Heart left ventricle (tissue), 16 donors: ENCODE data around the gene FCGR3B. TPM values are rescaled to one million over a fixed set of nuclear protein-coding genes. Genes with fewer than 3 reads are reported as not detected.
"Not testable (repeated sequence)": the region's sequence is repeated elsewhere in the genome, so short reads cannot be mapped to it uniquely, and the experiment has no call there.

Experiments
- ATAC-seq, 4 donors: fragments of 200-7000 bp; cut with Tn5 transposase; one replicate each; pipeline ENCODE4 v1.9.1; 2020 to 2022; ENCODE audit warnings: moderate library complexity in 4 of 4, mild to moderate bottlenecking in 3 of 4, moderate number of reproducible peaks in 1 of 4
- DNase-seq, 5 donors: peaks; one replicate each; pipeline ENCODE4 v3.0.0-alpha.2; 2020
- H3K27ac ChIP-seq, 12 donors: fragments of 200-600 bp; sonication (generic) in 4 of 12; one replicate each; pipeline versions ENCODE4 v1.5.0 to v1.8.0; 2016 to 2022; ENCODE audit warnings: mild to moderate bottlenecking in 2 of 12
- H3K27me3 ChIP-seq, 9 donors: fragments of 200-600 bp; sonication (generic) in 2 of 9; one replicate each; pipeline versions ENCODE4 v1.5.1 to v1.8.0; 2016 to 2022; ENCODE audit warnings: mild to moderate bottlenecking in 3 of 9
- H3K36me3 ChIP-seq, 9 donors: fragments of 200-600 bp; sonication (generic) in 2 of 9; one replicate each; pipeline versions ENCODE4 v1.5.0 to v1.8.0; 2018 to 2022; ENCODE audit warnings: mild to moderate bottlenecking in 2 of 9
- H3K4me1 ChIP-seq, 12 donors: fragments of 200-600 bp; sonication (generic) in 4 of 12; one replicate each; pipeline versions ENCODE4 v1.5.0 to v1.8.0; 2016 to 2022; ENCODE audit warnings: mild to moderate bottlenecking in 3 of 12
- H3K4me3 ChIP-seq, 12 donors: fragments of 200-600 bp; sonication (generic) in 4 of 12; one replicate each; pipeline versions ENCODE4 v1.5.0 to v1.8.0; 2017 to 2022; ENCODE audit warnings: mild to moderate bottlenecking in 9 of 12, moderate library complexity in 4 of 12
- H3K9me3 ChIP-seq, 12 donors: fragments of 200-600 bp; sonication (generic) in 4 of 12; one replicate each; pipeline versions ENCODE4 v1.5.0 to v1.8.0; 2016 to 2022; ENCODE audit warnings: mild to moderate bottlenecking in 1 of 12
- WGBS, 4 donors: extraction: QIAGEN DNeasy Blood & Tissue Kit in 2 of 4; methylation state at CpG; one replicate each; pipeline versions ENCODE4 v1.1.5 to v1.1.7; 2013 to 2018; 5-methylcytosine and 5-hydroxymethylcytosine counted together
- intact Hi-C, 10 donors: fragments of 100-400 bp; cut with DNase I; formaldehyde crosslinking; loops; one replicate each; pipeline versions ENCODE4 v1.11.1 to v1.14.2; 2022
- polyA plus RNA-seq, 2 donors: library from polyadenylated mRNA; stranded (reverse); fragments of 200-250 nt; gene quantifications; one replicate each; pipeline ENCODE4 v1.2.3, GENCODE V29; 2013
- total RNA-seq, 9 donors: library from RNA; depleted of rRNA in 2 of 9; stranded (reverse); fragments of >200 nt in 2 of 9; fragmentation: NEBNext Ultra II Directional in 3 of 9; extraction: Animal tissue kit (Norgen Biotek cat#: 25700) in 3 of 9; gene quantifications; one replicate each; pipeline versions ENCODE4 v1.1.0 to v1.2.4, GENCODE V29; 2016 to 2023
- donor health status: ischemic (EF 13 %, LVEDD 7.1; RV severe dilation, severe dysfunction).
- donor health status: healthy with polysubstance abuse.
- donor health status: DM: no; HTN: yes; CAD: no.
- donor health status: DM: no; HTN: no; CAD: no.
- donor health status: ischemic (EF 25% LVEDD 6.9; RV normal size, moderate dysfunction).
- donor health status: ischemic (EF 25% LVEDD 5.7; RV mildly dilated, moderate dysfunction).
- donor health status: healthy.
- donor health status: DM: yes; HTN: yes; CAD: no.
- donor health status: ischemic (EF 35%, LVEDD 5.7; RV mildly dilated, moderate dysfunction).
- donor health status: nonischemic (EF 11% LVEDD 7.7; RV severe dilation, severe dysfunction).
- donor health status: DM: yes; HTN: yes; CAD: no.
- donor health status: PGD.
- donor health status: ischemic (EF 29% LVEDD 5.4; RV normal size, mild dysfunction).
- donor health status: nonischemic (EF 23%, LVEDD 6.1; RV moderate dilation, normal function).

Gene FCGR3B
- total and polyA plus RNA-seq, 11 donors = 0.15 to 12.7 (median 1.7) TPM

DNA sequence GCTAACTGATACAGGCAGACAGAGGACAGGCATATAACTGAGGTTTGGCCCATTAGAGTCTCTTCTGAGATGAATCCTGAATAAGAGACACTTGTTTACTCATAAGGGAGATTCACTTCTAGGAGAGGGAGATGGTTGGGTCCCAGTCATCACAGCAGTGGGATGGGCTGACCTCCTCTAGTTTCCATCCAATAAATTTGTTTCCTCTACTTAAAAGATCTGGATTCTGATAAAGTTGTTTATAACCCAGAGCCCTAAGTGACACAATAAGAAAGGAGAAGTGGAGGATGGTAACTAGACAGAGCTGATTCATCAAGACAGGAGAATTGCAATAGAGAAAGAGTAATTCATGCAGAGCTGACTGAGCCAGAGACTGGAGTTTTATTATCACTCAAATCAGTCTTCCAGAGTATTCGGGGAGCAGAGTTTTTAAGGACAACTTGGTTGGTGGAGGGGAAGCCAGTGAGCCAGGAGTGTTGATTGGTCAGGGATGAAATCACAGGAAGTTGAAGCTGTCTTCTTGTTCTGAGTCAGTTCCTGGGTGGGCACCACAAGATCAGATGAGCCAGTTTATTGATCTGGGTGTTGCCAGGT lies 5.3 kb upstream of the FCGR3B start:
- H3K27me3 ChIP-seq, intact Hi-C loops, H3K36me3 ChIP-seq, H3K4me3 ChIP-seq, H3K9me3 ChIP-seq, DNase-seq, H3K4me1 ChIP-seq: not testable (repeated sequence)
- 44 to 55% methylated on average over 1 of the region's 1 CpG; no CpG with 5 or more reads in 2 of the 4 donors for WGBS, 4 donors
- ATAC-seq = peak in 1 of 4 donors; percentile 69
- peak overlapping the region in 1 of 12 donors; percentile 74 for H3K27ac ChIP-seq

GRCh38 chr1:161634993-161635392 lies 4.0 kb upstream of the FCGR3B start:
- H3K4me1 ChIP-seq, ATAC-seq, H3K36me3 ChIP-seq, intact Hi-C loops, H3K9me3 ChIP-seq, H3K4me3 ChIP-seq, H3K27me3 ChIP-seq, DNase-seq: not testable (repeated sequence)
- peak overlapping the region in 1 of 12 donors; percentile 74 for H3K27ac ChIP-seq
- WGBS, 4 donors = 70 to 100% (median 82%) methylated on average over 1 to 2 of the region's 2 CpGs

DNA sequence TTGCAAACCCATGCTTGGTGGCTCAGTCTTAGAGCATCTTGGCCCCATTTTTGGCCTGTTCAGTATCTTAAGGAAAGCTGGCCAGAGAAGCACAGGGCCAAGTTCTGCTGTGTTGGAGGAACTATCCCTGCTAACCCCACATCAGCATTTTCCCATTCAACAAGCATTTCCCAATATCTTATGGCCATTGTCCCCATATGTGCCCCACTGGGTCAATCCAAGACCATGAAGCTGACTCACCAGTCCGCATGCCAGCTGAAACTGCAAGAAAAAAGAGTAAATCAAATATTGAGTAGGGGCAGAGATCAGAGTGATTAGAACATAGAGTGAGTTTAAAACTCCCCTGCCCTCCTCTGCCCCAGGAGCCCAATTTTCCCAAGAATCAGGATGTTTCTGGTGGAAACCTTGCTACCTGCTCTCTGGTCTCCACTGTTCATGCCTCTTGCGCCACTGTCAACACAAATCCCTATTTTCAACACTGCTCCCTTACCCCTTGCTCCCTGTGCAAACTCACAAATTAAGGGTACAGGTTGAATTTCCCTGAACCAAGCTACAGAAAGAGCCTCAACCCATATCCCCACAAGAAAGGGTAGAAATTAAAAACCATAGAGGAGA lies 741 bp downstream of the FCGR3B start:
- H3K27me3 ChIP-seq, DNase-seq, intact Hi-C loops, H3K4me3 ChIP-seq, H3K36me3 ChIP-seq, H3K9me3 ChIP-seq, H3K4me1 ChIP-seq, H3K27ac ChIP-seq: not testable (repeated sequence)
- ATAC-seq = peak in 3 of 4 donors; percentile 26 to 59 (median 52)
- 71 to 100% (median 94%) methylated on average over 1 of the region's 2 CpGs for WGBS, 4 donors

DNA sequence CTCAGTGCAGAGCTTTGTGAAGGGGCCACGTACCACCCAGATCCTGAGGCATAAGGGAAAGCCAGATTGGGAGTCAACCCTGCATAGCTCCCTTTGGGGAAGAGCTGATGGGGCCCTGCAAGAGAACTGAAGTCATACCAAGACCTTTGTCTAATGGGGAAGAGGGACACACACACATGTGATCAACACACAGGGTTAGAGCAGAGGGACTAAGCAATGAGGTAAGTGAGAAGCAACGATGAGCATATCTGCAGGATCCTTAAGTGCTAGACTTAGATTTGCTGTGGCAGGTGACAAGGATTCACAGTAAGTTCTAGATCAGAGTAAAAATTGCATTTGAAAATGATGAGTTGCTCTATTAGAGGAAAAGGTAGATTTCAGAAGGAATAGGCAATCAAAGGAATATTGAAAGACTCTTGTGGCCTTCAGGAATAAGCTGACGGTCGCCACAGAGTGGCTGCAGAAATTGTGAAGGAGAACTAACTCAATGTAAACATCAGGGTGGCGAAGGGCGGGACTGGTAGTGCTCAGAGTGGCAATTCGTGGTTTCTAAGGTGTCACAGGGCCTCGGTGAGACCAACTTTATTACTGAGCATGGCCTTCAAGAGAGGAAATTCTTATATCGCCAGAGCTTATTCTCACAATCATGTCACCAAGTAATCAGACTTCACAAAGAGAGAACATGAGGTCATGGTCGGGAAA lies 4.4 kb downstream of the FCGR3B start:
- H3K27me3 ChIP-seq = peaks cover 0 to 15% (median under 1%) of the 10 kb centered on the region in 9 donors
- H3K9me3 ChIP-seq, intact Hi-C loops, DNase-seq, H3K36me3 ChIP-seq, H3K4me3 ChIP-seq: not testable (repeated sequence)
- H3K27ac ChIP-seq = peak overlapping the region in 1 of 12 donors; percentile 37
- WGBS, 4 donors = 83 to 87% (median 86%) methylated on average over 9 of the region's 10 CpGs
- H3K4me1 ChIP-seq = peaks cover 0 to 11% (median 0%) of the 10 kb centered on the region in 12 donors
- ATAC-seq = peak in 1 of 4 donors; percentile 21

DNA sequence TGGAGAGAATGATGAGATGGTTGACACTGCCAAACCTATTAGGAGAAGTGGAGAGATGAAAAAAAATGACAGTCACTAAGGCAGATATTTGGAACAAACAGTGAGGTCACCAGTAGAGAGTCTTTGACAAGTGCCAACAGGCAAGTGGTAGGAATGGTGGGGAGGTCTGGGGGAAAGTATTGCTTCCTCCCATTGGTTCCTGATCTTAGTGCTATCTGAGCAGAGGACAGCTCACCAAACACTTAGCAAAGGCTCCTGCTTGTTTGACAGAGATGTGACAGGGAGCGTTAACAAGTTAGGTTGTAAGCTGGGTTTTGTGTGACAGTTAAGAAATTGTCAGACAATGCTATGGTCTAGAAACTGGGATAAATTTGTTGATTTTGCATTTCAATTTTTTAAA lies 6.4 kb downstream of the FCGR3B start:
- H3K27me3 ChIP-seq = peaks cover 0 to 28% (median 4%) of the 10 kb centered on the region in 9 donors
- H3K36me3 ChIP-seq, DNase-seq, H3K4me3 ChIP-seq, H3K27ac ChIP-seq, H3K9me3 ChIP-seq, intact Hi-C loops, ATAC-seq: not testable (repeated sequence)
- H3K4me1 ChIP-seq = peaks cover 0 to 16% (median 0%) of the 10 kb centered on the region in 12 donors
- 64 to 83% (median 77%) methylated on average over 1 of the region's 1 CpG for WGBS, 4 donors

GRCh38 chr1:161623401-161624051 lies 7.5 kb downstream of the FCGR3B start:
- DNase-seq, H3K27ac ChIP-seq, H3K36me3 ChIP-seq, ATAC-seq, intact Hi-C loops, H3K4me3 ChIP-seq, H3K9me3 ChIP-seq: not testable (repeated sequence)
- WGBS, 4 donors = 40 to 49% (median 43%) methylated on average over 5 to 6 of the region's 6 CpGs
- peaks cover 0 to 16% (median 0%) of the 10 kb centered on the region in 12 donors for H3K4me1 ChIP-seq
- peaks cover 0 to 28% (median 4%) of the 10 kb centered on the region in 9 donors for H3K27me3 ChIP-seq

DNA sequence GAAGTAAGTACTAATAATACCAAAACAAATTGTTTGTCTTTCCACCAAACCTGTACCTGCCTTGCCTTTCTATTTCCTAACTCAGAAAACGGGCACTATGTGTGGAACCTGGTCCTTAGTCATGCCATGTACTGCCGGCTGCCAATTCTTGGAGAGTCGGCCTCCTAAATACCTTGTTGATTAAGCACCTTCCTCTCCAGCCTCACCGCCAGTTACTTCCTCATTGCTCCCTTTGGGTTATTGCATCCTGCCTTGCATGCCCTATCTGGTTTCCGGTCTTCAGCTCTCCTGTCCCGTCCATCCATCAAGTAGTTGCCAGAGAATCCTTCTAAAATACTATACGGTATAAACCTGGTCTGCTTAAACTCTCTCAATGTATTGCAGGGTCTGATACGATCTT lies 8.9 kb downstream of the FCGR3B start:
- H3K36me3 ChIP-seq, H3K9me3 ChIP-seq, intact Hi-C loops, DNase-seq: not testable (repeated sequence)
- Histone ChIP-seq H3K27me3 (peaks cover 0 to 28% (median 4%) of the 10 kb centered on the region in 9 donors), H3K4me3 (peak overlapping the region in 4 of 12 donors; percentile 40 to 58 (median 52)), H3K27ac (peak overlapping the region in 1 of 12 donors; percentile 75), H3K4me1 (peaks cover 0 to 15% (median 0%) of the 10 kb centered on the region in 12 donors)
- 53 to 62% (median 57%) methylated on average over 8 of the region's 8 CpGs for WGBS, 4 donors
- ATAC-seq = peak in 1 of 4 donors; percentile 23

DNA sequence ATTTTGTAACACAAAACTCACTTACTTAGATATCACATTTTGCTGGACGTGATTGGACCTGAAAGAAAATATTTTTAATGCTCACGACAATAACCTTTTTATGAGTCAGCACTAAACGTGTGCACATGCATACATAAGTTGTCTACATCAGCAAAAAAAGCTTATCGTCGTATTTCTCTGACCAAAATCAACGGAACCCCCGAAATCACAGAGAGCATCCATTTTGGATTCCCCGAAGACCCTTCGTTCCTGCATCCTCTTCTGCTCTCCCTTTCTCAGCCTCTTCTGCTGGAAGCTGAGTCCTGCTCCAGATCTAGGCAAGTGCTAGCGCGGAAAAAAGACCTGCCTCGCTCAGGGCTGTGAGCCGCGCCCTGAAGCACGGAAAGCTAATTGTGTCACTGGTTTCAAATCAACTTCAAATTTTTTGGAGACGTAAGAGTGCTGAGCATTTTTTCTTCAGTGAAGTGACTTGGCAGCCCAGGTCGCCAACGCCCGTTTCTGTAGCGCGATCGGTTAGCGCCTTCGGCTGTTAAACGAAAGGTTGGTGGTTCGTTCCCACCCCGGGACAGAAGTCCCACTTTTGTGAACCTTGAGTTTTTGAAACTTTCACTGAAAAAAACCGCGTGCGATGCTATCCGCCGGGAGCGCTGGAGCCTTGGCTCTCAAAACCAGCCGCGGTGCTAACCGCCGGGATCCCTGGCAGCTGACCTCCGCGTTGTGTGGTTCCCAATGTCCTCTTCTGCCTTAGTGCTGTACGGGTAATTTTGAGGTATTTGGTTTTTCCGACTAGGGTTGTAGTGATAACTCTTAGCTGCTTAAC lies 9.6 kb downstream of the FCGR3B start:
- DNase-seq = peak in 4 of 5 donors; percentile 34 to 61 (median 45)
- H3K9me3 ChIP-seq, H3K36me3 ChIP-seq, intact Hi-C loops: not testable (repeated sequence)
- Histone ChIP-seq H3K27ac (peak overlapping the region in 2 of 12 donors; percentile 29 to 75), H3K4me1 (peaks cover 0 to 11% (median 0%) of the 10 kb centered on the region in 12 donors), H3K27me3 (peaks cover 0 to 28% (median 4%) of the 10 kb centered on the region in 9 donors), H3K4me3 (peak overlapping the region in 11 of 12 donors; percentile 24 to 63 (median 46))
- WGBS, 4 donors = 2 to 6% (median 4%) methylated on average over 39 to 41 of the region's 41 CpGs
- peak in 3 of 4 donors; percentile 51 to 77 (median 72) for ATAC-seq

DNA sequence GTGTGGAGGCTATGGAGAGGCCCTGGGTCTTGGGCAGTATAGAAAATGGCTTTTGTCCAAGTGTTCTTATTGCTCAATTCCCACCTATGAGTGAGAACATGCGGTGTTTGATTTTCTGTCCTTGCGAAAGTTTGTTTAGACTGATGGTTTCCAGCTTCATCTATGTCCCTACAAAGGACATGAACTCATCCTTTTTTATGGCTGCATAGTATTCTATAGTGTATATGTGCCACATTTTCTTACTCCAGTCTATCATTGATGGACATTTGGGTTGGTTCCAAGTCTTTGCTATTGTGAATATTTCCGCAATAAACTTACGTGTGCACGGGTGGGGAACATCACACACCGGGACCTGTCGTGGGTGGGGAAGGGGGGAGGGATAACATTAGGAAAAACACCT lies 10.6 kb downstream of the FCGR3B start:
- DNase-seq, ATAC-seq, intact Hi-C loops, H3K9me3 ChIP-seq, H3K27ac ChIP-seq, H3K36me3 ChIP-seq, H3K4me3 ChIP-seq: not testable (repeated sequence)
- H3K27me3 ChIP-seq = peaks cover 0 to 28% (median 4%) of the 10 kb centered on the region in 9 donors
- H3K4me1 ChIP-seq = peaks cover 0 to 11% (median 0%) of the 10 kb centered on the region in 12 donors
- WGBS, 4 donors = 84 to 92% (median 90%) methylated on average over 7 of the region's 7 CpGs
